Stomach smooth muscle (tissue), 2 donors: Measurements from ENCODE around the gene LAMC1.

ENCODE experiments used
- H3K27ac ChIP-seq: one replicate; pipeline ENCODE4 v1.7.0; 2013; ENCODE audit warnings: mild to moderate bottlenecking, low read length, inconsistent platforms
- H3K27me3 ChIP-seq, 2 donors: one replicate each; pipeline ENCODE4 v1.7.0; 2013; ENCODE audit warnings: low read length in 2 of 2; ENCODE audit not compliant: insufficient read depth in 2 of 2, control insufficient read depth in 1 of 2
- H3K36me3 ChIP-seq, 2 donors: one replicate each; pipeline ENCODE4 v1.7.0; 2013; ENCODE audit warnings: low read length in 2 of 2; ENCODE audit not compliant: control insufficient read depth in 2 of 2, insufficient read depth in 2 of 2
- H3K4me1 ChIP-seq: one replicate; pipeline ENCODE4 v1.7.0; 2013; ENCODE audit warnings: low read length; ENCODE audit not compliant: control insufficient read depth, insufficient read depth
- H3K4me3 ChIP-seq, 2 donors: one replicate each; pipeline ENCODE4 v1.7.0; 2013; ENCODE audit warnings: low read length in 2 of 2
- H3K9ac ChIP-seq, 2 donors: one replicate each; pipeline ENCODE4 v1.7.0; 2013; ENCODE audit warnings: low read length in 2 of 2, mild to moderate bottlenecking in 1 of 2
- H3K9me3 ChIP-seq, 2 donors: one replicate each; pipeline ENCODE4 v1.7.0; 2013; ENCODE audit warnings: low read length in 2 of 2; ENCODE audit not compliant: control insufficient read depth in 2 of 2
- donor health status: healthy.
- donor health status: Pancreatic carcinoma.

The LAMC1 gene

GRCh38 chr1:183106166-183106565 is 82.9 kb downstream of the LAMC1 start:
- Histone ChIP-seq H3K4me3 (no peak overlapping the region), H3K27me3 (no peaks in the 10 kb centered on the region), H3K27ac (peak overlapping the region; percentile 42), H3K4me1 (peaks cover 39% of the 10 kb centered on the region), H3K9me3 (no peaks in the 10 kb centered on the region), H3K9ac (no peak overlapping the region), H3K36me3 (peaks cover 7 to 12% of the 10 kb centered on the region in 2 donors)

GRCh38 chr1:183106746-183107145 is 83.5 kb downstream of the LAMC1 start:
- Histone ChIP-seq H3K4me3 (no peak overlapping the region), H3K9me3 (no peaks in the 10 kb centered on the region), H3K4me1 (peaks cover 37% of the 10 kb centered on the region), H3K27me3 (no peaks in the 10 kb centered on the region), H3K36me3 (peaks cover 7 to 12% of the 10 kb centered on the region in 2 donors), H3K27ac (no peak overlapping the region), H3K9ac (no peak overlapping the region)

GRCh38 chr1:183110326-183110880 is 87.2 kb downstream of the LAMC1 start:
- Histone ChIP-seq H3K36me3 (peaks cover 15 to 23% of the 10 kb centered on the region in 2 donors), H3K4me1 (peaks cover 14% of the 10 kb centered on the region), H3K27ac (no peak overlapping the region), H3K27me3 (no peaks in the 10 kb centered on the region), H3K9me3 (no peaks in the 10 kb centered on the region), H3K9ac (no peak overlapping the region), H3K4me3 (no peak overlapping the region)

- H3K4me1 ChIP-seq = no peaks in the 10 kb centered on the region
These were observed 91.2 kb downstream of the LAMC1 start for GRCh38 chr1:183114441-183114840.

GRCh38 chr1:183116416-183116815 is 93.2 kb downstream of the LAMC1 start:
- H3K36me3 ChIP-seq = peaks cover 27 to 36% of the 10 kb centered on the region in 2 donors
- H3K27me3 ChIP-seq = no peaks in the 10 kb centered on the region
- H3K27ac ChIP-seq = no peak overlapping the region
- H3K4me3 ChIP-seq = no peak overlapping the region
- H3K4me1 ChIP-seq = no peaks in the 10 kb centered on the region
- no peak overlapping the region for H3K9ac ChIP-seq
- H3K9me3 ChIP-seq = no peaks in the 10 kb centered on the region

More at GRCh38 chr1:183114441-183114840, 91.2 kb downstream of the LAMC1 start:
- H3K27me3 ChIP-seq = no peaks in the 10 kb centered on the region
- no peaks in the 10 kb centered on the region for H3K9me3 ChIP-seq
- no peak overlapping the region for H3K27ac ChIP-seq
- H3K9ac ChIP-seq = no peak overlapping the region
- H3K36me3 ChIP-seq = peaks cover 24 to 29% of the 10 kb centered on the region in 2 donors
- no peak overlapping the region for H3K4me3 ChIP-seq

- no peaks in the 10 kb centered on the region for H3K4me1 ChIP-seq
- H3K9me3 ChIP-seq = no peaks in the 10 kb centered on the region
- H3K36me3 ChIP-seq = peaks cover 49 to 64% of the 10 kb centered on the region in 2 donors
- H3K9ac ChIP-seq = no peak overlapping the region
- H3K27me3 ChIP-seq = no peaks in the 10 kb centered on the region
- no peak overlapping the region for H3K4me3 ChIP-seq
- no peak overlapping the region for H3K27ac ChIP-seq
These were observed 98.4 kb downstream of the LAMC1 start for GRCh38 chr1:183121609-183122008.

GRCh38 chr1:183124259-183124658 is 101.0 kb downstream of the LAMC1 start:
- Histone ChIP-seq H3K9ac (no peak overlapping the region), H3K4me3 (no peak overlapping the region), H3K9me3 (no peaks in the 10 kb centered on the region), H3K27ac (no peak overlapping the region), H3K36me3 (peaks cover 53 to 67% of the 10 kb centered on the region in 2 donors), H3K4me1 (no peaks in the 10 kb centered on the region), H3K27me3 (no peaks in the 10 kb centered on the region)

GRCh38 chr1:183125279-183125999 is 102.2 kb downstream of the LAMC1 start:
- Histone ChIP-seq H3K27me3 (no peaks in the 10 kb centered on the region), H3K36me3 (peaks cover 49 to 63% of the 10 kb centered on the region in 2 donors)

GRCh38 chr1:183126000-183126366 is 102.8 kb downstream of the LAMC1 start:
- H3K9ac ChIP-seq = no peak overlapping the region
- H3K4me3 ChIP-seq = no peak overlapping the region
- peaks cover 2% of the 10 kb centered on the region for H3K4me1 ChIP-seq
- H3K27me3 ChIP-seq = no peaks in the 10 kb centered on the region
- peak overlapping the region; percentile 53 for H3K27ac ChIP-seq
- H3K9me3 ChIP-seq = no peaks in the 10 kb centered on the region
- peaks cover 49 to 63% of the 10 kb centered on the region in 2 donors for H3K36me3 ChIP-seq

More at GRCh38 chr1:183125279-183125999, 102.2 kb downstream of the LAMC1 start:
- H3K9me3 ChIP-seq = no peaks in the 10 kb centered on the region
- H3K4me1 ChIP-seq = peaks cover 2% of the 10 kb centered on the region
- no peak overlapping the region for H3K9ac ChIP-seq
- peak overlapping the region; percentile 53 for H3K27ac ChIP-seq
- no peak overlapping the region for H3K4me3 ChIP-seq

- Histone ChIP-seq H3K36me3 (peaks cover 47 to 62% of the 10 kb centered on the region in 2 donors), H3K9ac (no peak overlapping the region), H3K27me3 (no peaks in the 10 kb centered on the region), H3K27ac (peak overlapping the region; percentile 53), H3K9me3 (no peaks in the 10 kb centered on the region), H3K4me3 (no peak overlapping the region), H3K4me1 (peaks cover 2% of the 10 kb centered on the region)
These were observed 103.3 kb downstream of the LAMC1 start for GRCh38 chr1:183126528-183126927.
